WTC11 (cell line): ENCODE data around the gene SCN8A. TPM values are rescaled to one million over a fixed set of nuclear protein-coding genes. Genes with fewer than 3 reads are reported as not detected.

Source experiments
- ATAC-seq: fragments of 200-7000 bp; cut with Tn5 transposase; 2 replicates; pipeline ENCODE4 v1.10.0; 2021; ENCODE audit warnings: mild to moderate bottlenecking, moderate library complexity
- CTCF ChIA-PET: fragments of 300-600 bp; sonication (Branson Sonifier 250); formaldehyde crosslinking; loops from one replicate; lab custom pipeline; 2021; ENCODE audit warnings: antibody characterized with exemption; lab: Charles Lee
- POLR2A ChIA-PET: fragments of 350-600 bp; sonication (Branson Sonifier 250); formaldehyde crosslinking; loops from one replicate; lab custom pipeline; 2021; ENCODE audit warnings: antibody characterized with exemption; lab: Charles Lee
- DNase-seq: peaks from one replicate; pipeline ENCODE4 v3.0.0; 2021; ENCODE audit warnings: low spot score
- H3K27ac Mint-ChIP-seq: 2 replicates; pipeline ENCODE4 v1.8.0; 2021; ENCODE audit warnings: mixed read lengths
- H3K27me3 Mint-ChIP-seq: 2 replicates; pipeline ENCODE4 v1.8.0; 2021; ENCODE audit warnings: low read depth, mild to moderate bottlenecking, moderate library complexity, mixed read lengths
- H3K36me3 Mint-ChIP-seq: 2 replicates; pipeline ENCODE4 v1.8.0; 2021; ENCODE audit warnings: mixed read lengths
- H3K4me1 Mint-ChIP-seq: 2 replicates; pipeline ENCODE4 v1.8.0; 2022; ENCODE audit warnings: mixed read lengths
- H3K4me3 Mint-ChIP-seq: 2 replicates; pipeline ENCODE4 v1.8.0; 2021; ENCODE audit warnings: mild to moderate bottlenecking, moderate library complexity, mixed read lengths
- H3K9me3 Mint-ChIP-seq: 2 replicates; pipeline ENCODE4 v1.8.0; 2021; ENCODE audit warnings: mixed read lengths
- CBFB ChIP-seq: sonication (generic); formaldehyde crosslinking; IDR thresholded peaks from 2 replicates; pipeline ENCODE4 v1.8.1; 2022; ENCODE audit warnings: mild to moderate bottlenecking, low read depth, missing genetic modification reagents
- JUN ChIP-seq: sonication (generic); formaldehyde crosslinking; IDR thresholded peaks from 2 replicates; pipeline ENCODE4 v1.8.0; 2023; ENCODE audit warnings: mild to moderate bottlenecking, missing genetic modification reagents
- SMAD3 ChIP-seq: sonication (generic); formaldehyde crosslinking; IDR thresholded peaks from 2 replicates; pipeline ENCODE4 v1.8.0; 2022; ENCODE audit warnings: missing genetic modification reagents, mild to moderate bottlenecking, borderline replicate concordance
- SP1 ChIP-seq: sonication (generic); formaldehyde crosslinking; conservative IDR thresholded peaks from 2 replicates; pipeline ENCODE4 v1.8.1; 2022; ENCODE audit warnings: missing genetic modification reagents
- TCF7 ChIP-seq: sonication (generic); formaldehyde crosslinking; IDR thresholded peaks from 2 replicates; pipeline ENCODE4 v1.8.0; 2022; ENCODE audit warnings: mild to moderate bottlenecking, low read depth, missing genetic modification reagents, moderate library complexity
- ZNF263 ChIP-seq: sonication (generic); formaldehyde crosslinking; IDR thresholded peaks from 2 replicates; pipeline ENCODE4 v1.8.1; 2022; ENCODE audit warnings: low read depth, mild to moderate bottlenecking, moderate library complexity, missing genetic modification reagents
- total RNA-seq: library from RNA; stranded (reverse); gene quantifications from 3 replicates; pipeline ENCODE4 v1.2.3, GENCODE V29; 2021
- TF ChIP-seq, protein P1 (sequence below): fragments of 250-450 bp; sonication (Bioruptor Pico); IDR thresholded peaks from 2 replicates; pipeline ENCODE4 v1.9.0; 2021; ENCODE audit warnings: moderate library complexity, mild to moderate bottlenecking, inconsistent platforms, borderline replicate concordance
- TF ChIP-seq, protein P2 (sequence below): sonication (generic); formaldehyde crosslinking; IDR thresholded peaks from 2 replicates; pipeline ENCODE4 v1.8.1; 2023; ENCODE audit warnings: mild to moderate bottlenecking, missing genetic modification reagents, moderate library complexity
- TF ChIP-seq, protein P3 (sequence below): sonication (generic); formaldehyde crosslinking; IDR thresholded peaks from 2 replicates; pipeline ENCODE4 v1.8.1; 2022; ENCODE audit warnings: low read depth, missing genetic modification reagents, borderline replicate concordance
- TF ChIP-seq, protein P4 (sequence below): sonication (generic); formaldehyde crosslinking; IDR thresholded peaks from 2 replicates; pipeline ENCODE4 v1.8.0; 2022; ENCODE audit warnings: mild to moderate bottlenecking, missing genetic modification reagents
- TF ChIP-seq, protein P5 (sequence below): sonication (generic); formaldehyde crosslinking; IDR thresholded peaks from 2 replicates; pipeline ENCODE4 v1.8.1; 2023; ENCODE audit warnings: mild to moderate bottlenecking, missing genetic modification reagents
- TF ChIP-seq, protein P6 (sequence below): sonication (generic); formaldehyde crosslinking; IDR thresholded peaks from 2 replicates; pipeline ENCODE4 v1.8.1; 2022; ENCODE audit warnings: missing genetic modification reagents, borderline replicate concordance
- TF ChIP-seq, protein P7 (sequence below): sonication (generic); formaldehyde crosslinking; IDR thresholded peaks from 2 replicates; pipeline ENCODE4 v1.8.0; 2022; ENCODE audit warnings: mild to moderate bottlenecking, missing genetic modification reagents
- TF ChIP-seq, protein P8 (sequence below): sonication (generic); formaldehyde crosslinking; IDR thresholded peaks from 2 replicates; pipeline ENCODE4 v1.8.0; 2023; ENCODE audit warnings: missing genetic modification reagents, mild to moderate bottlenecking, borderline replicate concordance

SCN8A gene
- total RNA-seq, 1 experiment from 2014 or later: 14.4 TPM

DNA sequence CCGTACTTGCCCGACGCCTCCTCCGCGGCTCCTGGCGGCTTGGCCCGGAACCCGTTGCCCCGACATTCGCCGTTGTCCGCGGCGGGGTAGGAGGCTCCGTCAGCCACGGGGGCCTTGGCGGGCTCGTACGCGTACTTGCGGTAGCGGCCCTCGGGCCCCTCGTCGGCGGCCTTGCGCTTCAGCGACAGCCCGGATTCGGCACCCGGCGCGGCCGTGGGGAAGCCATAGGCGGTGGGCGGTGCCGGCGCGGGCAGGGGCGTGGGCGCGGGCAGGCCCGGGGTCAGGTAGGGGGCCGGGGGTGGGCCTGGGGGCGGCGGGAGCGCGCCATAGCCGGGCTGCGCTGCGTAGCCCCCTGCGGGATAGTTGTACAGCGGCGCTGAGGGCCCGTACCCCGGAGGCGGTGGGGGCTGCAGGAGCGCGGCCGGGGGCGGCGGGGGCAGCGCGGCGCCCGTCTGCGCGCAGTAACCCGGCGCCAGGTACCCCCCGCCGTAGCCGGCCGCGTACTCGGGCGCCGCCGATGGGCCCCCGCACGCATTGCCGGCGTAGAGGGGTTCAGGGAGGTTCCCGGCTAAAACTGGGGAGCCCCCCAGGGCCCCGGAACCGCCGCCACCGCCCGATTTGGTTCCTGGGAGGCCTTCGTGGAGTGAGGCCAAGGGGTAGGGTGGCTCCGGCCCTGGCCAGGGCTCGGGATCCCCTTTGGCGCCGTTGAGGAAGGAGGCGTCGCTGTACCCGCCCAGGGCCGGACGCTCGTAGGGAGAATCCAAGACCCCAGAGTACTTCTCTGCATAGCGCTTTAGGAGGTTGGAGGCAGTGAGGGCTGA lies 230.6 kb downstream of the SCN8A start:
- H3K4me3 Mint-ChIP-seq: peak overlapping the region; percentile 61

DNA sequence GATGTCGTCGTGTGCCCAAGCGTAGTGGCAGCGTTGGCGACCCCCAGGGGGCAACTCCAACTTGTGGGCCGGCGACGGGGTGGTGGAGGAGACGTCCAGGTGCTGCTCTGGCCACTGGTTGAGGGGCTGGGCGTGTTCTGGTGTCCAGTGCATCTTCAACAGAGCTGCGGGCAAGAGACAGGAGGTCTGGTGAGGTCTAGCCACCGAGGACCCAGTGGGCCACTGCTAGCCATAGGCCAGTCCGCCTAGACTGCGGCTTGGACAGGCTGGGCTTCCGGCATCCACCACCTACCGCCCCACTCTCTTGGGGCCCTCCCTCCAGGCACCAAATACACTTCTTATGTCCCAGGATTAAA lies 231.2 kb downstream of the SCN8A start:
- no peak for ATAC-seq
- ChIA-PET CTCF (interaction anchor here (1.0 to 4.6 kb wide), 4 partner anchors 8 to 53 kb away, joined by 3 to 67 read pairs (median 28); no protein-coding TSS in a partner anchor), POLR2A (no interaction called here)
- Mint-ChIP-seq H3K27ac (no peak overlapping the region), H3K27me3 (peaks cover 37% of the 10 kb centered on the region), H3K9me3 (no peaks in the 10 kb centered on the region), H3K4me3 (peak overlapping the region; percentile 61), H3K36me3 (no peaks in the 10 kb centered on the region), H3K4me1 (peaks cover 24% of the 10 kb centered on the region)
- DNase-seq: no peak
- TF ChIP-seq, protein P1, sequence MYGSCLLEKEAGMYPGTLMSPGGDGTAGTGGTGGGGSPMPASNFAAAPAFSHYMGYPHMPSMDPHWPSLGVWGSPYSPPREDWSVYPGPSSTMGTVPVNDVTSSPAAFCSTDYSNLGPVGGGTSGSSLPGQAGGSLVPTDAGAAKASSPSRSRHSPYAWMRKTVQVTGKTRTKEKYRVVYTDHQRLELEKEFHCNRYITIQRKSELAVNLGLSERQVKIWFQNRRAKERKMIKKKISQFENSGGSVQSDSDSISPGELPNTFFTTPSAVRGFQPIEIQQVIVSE (CRISPR knock-in tag): no peak
- TF ChIP-seq TCF7: no peak
- no peak for TF ChIP-seq ZNF263 (CRISPR knock-in tag)
- TF ChIP-seq JUN: no peak
- TF ChIP-seq, protein P2, sequence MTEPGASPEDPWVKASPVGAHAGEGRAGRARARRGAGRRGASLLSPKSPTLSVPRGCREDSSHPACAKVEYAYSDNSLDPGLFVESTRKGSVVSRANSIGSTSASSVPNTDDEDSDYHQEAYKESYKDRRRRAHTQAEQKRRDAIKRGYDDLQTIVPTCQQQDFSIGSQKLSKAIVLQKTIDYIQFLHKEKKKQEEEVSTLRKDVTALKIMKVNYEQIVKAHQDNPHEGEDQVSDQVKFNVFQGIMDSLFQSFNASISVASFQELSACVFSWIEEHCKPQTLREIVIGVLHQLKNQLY (CRISPR knock-in tag): no peak
- no peak for TF ChIP-seq SMAD3 (CRISPR knock-in tag)
- TF ChIP-seq, protein P3, sequence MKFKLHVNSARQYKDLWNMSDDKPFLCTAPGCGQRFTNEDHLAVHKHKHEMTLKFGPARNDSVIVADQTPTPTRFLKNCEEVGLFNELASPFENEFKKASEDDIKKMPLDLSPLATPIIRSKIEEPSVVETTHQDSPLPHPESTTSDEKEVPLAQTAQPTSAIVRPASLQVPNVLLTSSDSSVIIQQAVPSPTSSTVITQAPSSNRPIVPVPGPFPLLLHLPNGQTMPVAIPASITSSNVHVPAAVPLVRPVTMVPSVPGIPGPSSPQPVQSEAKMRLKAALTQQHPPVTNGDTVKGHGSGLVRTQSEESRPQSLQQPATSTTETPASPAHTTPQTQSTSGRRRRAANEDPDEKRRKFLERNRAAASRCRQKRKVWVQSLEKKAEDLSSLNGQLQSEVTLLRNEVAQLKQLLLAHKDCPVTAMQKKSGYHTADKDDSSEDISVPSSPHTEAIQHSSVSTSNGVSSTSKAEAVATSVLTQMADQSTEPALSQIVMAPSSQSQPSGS (CRISPR knock-in tag): no peak
- TF ChIP-seq SP1 (CRISPR knock-in tag): no peak
- TF ChIP-seq, protein P4, sequence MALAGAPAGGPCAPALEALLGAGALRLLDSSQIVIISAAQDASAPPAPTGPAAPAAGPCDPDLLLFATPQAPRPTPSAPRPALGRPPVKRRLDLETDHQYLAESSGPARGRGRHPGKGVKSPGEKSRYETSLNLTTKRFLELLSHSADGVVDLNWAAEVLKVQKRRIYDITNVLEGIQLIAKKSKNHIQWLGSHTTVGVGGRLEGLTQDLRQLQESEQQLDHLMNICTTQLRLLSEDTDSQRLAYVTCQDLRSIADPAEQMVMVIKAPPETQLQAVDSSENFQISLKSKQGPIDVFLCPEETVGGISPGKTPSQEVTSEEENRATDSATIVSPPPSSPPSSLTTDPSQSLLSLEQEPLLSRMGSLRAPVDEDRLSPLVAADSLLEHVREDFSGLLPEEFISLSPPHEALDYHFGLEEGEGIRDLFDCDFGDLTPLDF (CRISPR knock-in tag): no peak
- TF ChIP-seq, protein P5, sequence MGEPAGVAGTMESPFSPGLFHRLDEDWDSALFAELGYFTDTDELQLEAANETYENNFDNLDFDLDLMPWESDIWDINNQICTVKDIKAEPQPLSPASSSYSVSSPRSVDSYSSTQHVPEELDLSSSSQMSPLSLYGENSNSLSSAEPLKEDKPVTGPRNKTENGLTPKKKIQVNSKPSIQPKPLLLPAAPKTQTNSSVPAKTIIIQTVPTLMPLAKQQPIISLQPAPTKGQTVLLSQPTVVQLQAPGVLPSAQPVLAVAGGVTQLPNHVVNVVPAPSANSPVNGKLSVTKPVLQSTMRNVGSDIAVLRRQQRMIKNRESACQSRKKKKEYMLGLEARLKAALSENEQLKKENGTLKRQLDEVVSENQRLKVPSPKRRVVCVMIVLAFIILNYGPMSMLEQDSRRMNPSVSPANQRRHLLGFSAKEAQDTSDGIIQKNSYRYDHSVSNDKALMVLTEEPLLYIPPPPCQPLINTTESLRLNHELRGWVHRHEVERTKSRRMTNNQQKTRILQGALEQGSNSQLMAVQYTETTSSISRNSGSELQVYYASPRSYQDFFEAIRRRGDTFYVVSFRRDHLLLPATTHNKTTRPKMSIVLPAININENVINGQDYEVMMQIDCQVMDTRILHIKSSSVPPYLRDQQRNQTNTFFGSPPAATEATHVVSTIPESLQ (CRISPR knock-in tag): no peak
- no peak for TF ChIP-seq CBFB
- TF ChIP-seq, protein P6, sequence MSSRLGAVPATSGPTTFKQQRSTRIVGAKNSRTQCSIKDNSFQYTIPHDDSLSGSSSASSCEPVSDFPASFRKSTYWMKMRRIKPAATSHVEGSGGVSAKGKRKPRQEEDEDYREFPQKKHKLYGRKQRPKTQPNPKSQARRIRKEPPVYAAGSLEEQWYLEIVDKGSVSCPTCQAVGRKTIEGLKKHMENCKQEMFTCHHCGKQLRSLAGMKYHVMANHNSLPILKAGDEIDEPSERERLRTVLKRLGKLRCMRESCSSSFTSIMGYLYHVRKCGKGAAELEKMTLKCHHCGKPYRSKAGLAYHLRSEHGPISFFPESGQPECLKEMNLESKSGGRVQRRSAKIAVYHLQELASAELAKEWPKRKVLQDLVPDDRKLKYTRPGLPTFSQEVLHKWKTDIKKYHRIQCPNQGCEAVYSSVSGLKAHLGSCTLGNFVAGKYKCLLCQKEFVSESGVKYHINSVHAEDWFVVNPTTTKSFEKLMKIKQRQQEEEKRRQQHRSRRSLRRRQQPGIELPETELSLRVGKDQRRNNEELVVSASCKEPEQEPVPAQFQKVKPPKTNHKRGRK (CRISPR knock-in tag): no peak
- TF ChIP-seq, protein P7, sequence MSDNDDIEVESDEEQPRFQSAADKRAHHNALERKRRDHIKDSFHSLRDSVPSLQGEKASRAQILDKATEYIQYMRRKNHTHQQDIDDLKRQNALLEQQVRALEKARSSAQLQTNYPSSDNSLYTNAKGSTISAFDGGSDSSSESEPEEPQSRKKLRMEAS (CRISPR knock-in tag): no peak

More for the DNA sequence above, 230.6 kb downstream of the SCN8A start:
- TF ChIP-seq, protein P8, sequence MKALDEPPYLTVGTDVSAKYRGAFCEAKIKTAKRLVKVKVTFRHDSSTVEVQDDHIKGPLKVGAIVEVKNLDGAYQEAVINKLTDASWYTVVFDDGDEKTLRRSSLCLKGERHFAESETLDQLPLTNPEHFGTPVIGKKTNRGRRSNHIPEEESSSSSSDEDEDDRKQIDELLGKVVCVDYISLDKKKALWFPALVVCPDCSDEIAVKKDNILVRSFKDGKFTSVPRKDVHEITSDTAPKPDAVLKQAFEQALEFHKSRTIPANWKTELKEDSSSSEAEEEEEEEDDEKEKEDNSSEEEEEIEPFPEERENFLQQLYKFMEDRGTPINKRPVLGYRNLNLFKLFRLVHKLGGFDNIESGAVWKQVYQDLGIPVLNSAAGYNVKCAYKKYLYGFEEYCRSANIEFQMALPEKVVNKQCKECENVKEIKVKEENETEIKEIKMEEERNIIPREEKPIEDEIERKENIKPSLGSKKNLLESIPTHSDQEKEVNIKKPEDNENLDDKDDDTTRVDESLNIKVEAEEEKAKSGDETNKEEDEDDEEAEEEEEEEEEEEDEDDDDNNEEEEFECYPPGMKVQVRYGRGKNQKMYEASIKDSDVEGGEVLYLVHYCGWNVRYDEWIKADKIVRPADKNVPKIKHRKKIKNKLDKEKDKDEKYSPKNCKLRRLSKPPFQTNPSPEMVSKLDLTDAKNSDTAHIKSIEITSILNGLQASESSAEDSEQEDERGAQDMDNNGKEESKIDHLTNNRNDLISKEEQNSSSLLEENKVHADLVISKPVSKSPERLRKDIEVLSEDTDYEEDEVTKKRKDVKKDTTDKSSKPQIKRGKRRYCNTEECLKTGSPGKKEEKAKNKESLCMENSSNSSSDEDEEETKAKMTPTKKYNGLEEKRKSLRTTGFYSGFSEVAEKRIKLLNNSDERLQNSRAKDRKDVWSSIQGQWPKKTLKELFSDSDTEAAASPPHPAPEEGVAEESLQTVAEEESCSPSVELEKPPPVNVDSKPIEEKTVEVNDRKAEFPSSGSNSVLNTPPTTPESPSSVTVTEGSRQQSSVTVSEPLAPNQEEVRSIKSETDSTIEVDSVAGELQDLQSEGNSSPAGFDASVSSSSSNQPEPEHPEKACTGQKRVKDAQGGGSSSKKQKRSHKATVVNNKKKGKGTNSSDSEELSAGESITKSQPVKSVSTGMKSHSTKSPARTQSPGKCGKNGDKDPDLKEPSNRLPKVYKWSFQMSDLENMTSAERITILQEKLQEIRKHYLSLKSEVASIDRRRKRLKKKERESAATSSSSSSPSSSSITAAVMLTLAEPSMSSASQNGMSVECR (CRISPR knock-in tag): peak; percentile 18; the same call in 1 of the 2 replicates
- TF ChIP-seq, protein P7 (CRISPR knock-in tag): peak; percentile 41; the same call in 1 of the 2 replicates
- TF ChIP-seq, protein P2 (CRISPR knock-in tag): no peak
- TF ChIP-seq SP1 (CRISPR knock-in tag): peak; percentile 15; the same call in 1 of the 2 replicates
- DNase-seq (peak; percentile 55), ATAC-seq (peak; percentile 14)
- POLR2A ChIA-PET: interaction anchor here (1.1 to 1.3 kb wide), 3 partner anchors 35 to 51 kb away, joined by 3 to 5 read pairs (median 4); no protein-coding TSS in a partner anchor
- CTCF ChIA-PET: interaction anchor here (0.7 to 10.7 kb wide), 20 partner anchors 9 to 450 kb away, joined by 3 to 164 read pairs (median 6); partner anchors contain the start of genes ANKRD33, FIGNL2 and SLC4A8
- H3K4me1 Mint-ChIP-seq: peaks cover 24% of the 10 kb centered on the region
- no peaks in the 10 kb centered on the region for H3K9me3 Mint-ChIP-seq
- H3K27ac Mint-ChIP-seq: no peak overlapping the region
- peaks cover 43% of the 10 kb centered on the region for H3K27me3 Mint-ChIP-seq
- H3K36me3 Mint-ChIP-seq: no peaks in the 10 kb centered on the region
